GM18508 (cell line): ENCODE results near the gene IGHMBP2.

Experiments used
- ATAC-seq: cut with Tn5 transposase; IDR thresholded peaks from one replicate; pipeline ENCODE4 v1.9.1; 2021; ENCODE audit warnings: moderate number of reproducible peaks; ENCODE audit not compliant: insufficient read depth, unreplicated experiment

The IGHMBP2 gene

DNA sequence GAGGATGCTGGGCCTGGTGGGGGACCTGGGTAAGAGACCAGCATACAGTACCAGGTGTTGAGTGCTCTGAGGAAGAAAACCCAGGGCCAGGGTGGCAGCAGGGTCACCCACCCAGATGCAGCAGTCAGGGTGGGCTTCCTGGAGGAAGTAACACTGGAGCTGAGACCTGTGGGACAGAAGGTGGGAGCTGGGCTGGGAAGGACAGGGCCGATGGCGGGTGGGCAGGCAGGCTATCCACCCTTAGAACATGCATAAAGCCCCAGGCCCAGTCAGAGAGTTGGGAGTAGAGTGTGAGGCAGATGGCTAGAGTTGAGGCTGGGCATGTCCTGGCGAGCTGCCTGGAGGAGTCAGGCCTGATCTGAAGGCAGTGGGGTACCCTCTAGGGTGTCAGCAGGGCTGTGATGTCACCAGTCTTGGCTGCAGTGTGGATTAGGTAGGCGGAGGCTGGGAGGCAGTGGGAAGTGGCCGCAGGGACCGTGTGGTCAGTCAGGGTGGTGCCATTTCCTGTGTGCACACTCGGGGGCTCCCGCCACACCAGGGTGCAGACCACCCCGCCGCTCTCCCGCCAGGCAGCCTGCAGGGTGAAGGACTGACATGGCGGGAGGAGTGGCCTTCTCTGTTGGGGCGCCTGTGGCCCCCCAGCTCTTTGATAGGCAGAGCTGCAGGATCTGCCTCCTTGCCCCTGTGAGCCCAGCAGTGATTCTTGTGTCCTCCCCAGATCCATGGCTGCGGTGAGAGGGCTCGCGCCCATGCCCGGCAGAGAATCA lies 35.3 kb downstream of the IGHMBP2 start:
- no peak for ATAC-seq

DNA sequence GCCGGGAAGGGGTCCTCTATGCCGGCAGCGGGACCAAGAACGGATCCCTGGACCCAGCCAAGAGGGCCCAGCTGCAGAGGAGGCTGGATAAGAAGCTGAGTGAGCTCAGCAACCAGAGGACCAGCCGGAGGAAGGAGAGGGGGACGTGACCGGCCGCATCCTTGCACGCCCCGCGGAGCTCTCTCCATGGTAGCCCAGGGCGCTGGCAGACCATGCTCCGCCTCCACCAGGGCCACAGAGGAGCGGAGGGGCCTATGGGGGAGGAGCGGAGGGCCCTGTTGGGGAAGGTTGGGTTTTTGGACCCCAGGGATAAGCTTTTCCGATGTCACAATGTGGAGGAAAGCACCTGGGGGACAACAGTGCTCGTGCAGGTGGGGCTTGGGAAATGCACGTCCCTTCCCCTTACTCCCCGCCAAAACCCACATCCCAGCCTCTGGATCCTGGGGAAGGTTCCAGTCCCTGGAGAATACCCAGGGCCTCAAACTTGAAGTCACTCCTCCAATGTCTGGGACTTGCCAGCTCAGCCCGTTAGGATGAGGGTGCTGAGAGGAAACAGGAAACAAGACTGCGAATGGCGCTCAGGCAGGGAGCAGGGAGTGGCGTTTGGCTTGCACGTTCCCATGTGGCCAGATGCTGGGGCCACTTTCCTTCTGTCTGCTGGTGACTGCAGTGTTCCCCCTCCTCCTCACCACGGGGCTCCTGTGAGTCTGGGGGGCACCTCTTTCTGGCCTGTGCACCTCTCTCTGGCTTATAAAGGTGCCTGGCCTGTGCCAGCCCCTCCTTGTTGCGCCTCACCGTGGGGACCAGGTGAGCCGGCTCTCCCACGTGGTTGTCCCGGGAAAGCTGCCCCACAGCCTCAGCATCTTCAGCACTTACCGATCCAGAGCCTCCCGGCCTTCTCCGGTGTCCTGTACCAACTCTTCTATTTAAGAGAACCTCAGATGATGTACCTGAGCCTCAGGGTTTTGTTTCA lies 36.2 kb downstream of the IGHMBP2 start:
- no peak for ATAC-seq

DNA sequence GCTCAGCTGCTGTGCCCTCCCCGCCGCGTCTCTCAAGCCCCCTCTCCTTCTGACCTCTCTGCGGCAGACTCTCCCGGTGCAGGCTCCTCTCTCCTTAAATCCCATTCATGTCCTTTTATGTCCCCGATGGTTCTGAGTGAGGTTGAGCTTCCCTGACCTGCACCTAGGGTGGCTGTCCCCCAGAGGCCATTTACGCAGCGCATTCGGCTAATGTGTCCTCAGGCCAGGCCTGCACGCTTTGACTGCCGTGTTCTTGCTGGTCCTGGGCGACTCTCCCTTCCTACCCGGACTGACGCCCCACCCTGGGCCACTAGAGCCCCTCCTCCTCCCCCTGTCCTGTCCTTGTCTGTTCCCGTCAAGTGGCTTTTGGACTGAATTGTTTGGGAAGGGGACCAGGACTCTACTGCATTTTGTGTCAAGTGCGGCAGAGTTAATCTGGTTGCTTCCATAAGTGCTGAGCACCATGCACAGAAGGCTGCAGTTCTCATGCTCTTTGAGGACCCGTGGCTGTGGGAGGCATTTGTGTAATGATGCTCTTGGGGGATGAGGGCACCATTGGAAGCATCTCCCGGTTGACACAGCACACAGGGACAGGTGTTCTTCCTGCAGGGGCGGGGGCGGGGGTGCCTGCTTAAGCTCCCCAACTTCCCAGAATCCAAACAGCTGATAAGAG lies 37.1 kb downstream of the IGHMBP2 start:
- no peak for ATAC-seq

GRCh38 chr11:68941324-68942094 lies 37.8 kb downstream of the IGHMBP2 start:
- ATAC-seq, result no peak

GRCh38 chr11:68942095-68942620 lies 38.5 kb downstream of the IGHMBP2 start:
- ATAC-seq, result no peak

GRCh38 chr11:68942751-68943271 lies 39.1 kb downstream of the IGHMBP2 start:
- ATAC-seq, result no peak

DNA sequence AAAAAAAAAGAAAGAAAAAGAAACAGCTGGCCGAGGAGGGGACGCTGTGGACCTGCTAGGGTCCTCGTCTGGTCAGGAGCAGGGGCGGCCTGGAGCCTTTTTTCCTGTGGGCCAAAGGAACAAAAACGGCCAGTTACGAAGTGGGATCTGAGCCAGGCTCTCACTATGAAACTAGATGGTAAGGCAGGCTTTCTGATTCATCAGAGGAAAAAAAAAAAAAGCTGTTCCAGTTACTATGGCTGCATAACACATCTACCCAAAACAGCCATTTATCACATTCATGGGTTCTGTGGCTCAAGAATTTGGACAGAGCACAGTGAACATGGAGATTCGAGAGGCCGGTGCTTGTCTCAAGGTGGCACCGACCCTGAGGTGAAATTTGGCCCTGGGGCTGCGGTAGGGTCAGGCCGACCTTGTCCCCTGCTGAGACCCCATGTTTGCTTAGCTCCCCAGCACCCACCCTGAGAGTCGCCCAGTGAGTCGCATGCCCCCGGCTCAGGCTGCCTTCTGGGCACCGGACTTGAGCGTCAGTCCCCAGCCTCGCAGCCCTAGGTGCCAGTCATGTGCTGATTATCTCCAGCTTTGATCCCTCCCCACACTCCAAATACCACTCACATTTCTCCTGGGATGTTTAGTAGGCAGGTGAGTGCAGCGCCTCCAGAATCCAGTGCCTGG lies 42.9 kb downstream of the IGHMBP2 start:
- ATAC-seq, result no peak

DNA sequence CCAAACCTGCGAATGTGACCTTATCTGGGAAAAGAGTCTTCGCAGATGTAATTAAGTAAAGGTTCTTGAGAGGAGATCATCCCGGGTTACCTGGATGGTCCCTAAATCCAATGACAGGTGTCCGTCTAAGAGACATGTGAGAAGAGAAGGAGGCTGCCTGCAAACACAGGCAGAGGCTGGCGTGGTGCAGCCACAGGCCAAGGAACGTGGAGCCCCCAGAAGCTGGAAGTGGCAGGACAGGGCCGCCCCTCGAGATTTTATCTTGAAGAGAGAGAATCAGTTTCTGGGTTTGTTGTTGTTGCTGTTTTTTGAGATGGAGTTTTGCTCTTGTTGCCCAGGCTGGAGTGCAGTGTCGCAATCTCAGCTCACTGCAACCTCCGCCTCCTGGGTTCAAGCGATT lies 43.5 kb downstream of the IGHMBP2 start:
- ATAC-seq, result no peak

DNA sequence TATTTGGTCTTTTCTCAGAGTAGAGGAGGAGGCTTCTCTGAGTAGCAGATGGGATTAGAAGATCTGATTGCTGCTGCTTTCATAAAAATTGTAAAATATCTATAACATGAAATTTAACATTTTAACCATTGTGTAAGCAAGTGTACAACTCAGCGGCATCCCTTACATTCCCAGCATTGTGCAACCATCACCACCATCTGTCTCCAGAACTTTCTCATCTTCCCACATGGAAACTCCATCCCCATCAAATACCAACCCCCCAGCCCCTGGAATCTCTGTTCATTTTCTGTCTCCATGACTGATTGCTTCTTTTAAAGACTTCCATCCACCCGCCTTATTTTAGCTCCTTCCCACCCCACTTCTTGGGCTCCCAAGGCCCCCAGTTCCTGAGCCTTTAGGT lies 44.8 kb downstream of the IGHMBP2 start:
- ATAC-seq, result no peak

DNA sequence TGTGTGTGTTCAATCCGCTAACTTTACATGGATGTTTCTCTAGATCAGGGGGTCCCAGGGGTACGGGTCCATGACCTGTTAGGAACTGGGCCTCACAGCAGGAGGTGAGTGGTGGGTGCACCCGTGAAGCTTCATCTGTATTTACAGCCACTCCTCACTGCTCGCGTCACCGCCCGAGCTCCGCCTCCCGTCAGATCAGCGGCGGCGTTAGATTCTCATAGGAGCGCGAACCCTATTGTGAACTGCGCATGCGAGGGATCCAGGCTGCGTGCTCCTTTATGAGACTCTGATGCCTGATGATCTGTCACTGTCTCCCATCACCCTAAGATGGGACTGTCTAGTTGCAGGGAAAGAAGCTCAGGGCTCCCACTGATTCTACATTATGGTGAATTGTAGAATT lies 45.2 kb downstream of the IGHMBP2 start:
- ATAC-seq, result no peak

- ATAC-seq, result no peak
Measured at GRCh38 chr11:68950270-68950669, 46.6 kb downstream of the IGHMBP2 start.

DNA sequence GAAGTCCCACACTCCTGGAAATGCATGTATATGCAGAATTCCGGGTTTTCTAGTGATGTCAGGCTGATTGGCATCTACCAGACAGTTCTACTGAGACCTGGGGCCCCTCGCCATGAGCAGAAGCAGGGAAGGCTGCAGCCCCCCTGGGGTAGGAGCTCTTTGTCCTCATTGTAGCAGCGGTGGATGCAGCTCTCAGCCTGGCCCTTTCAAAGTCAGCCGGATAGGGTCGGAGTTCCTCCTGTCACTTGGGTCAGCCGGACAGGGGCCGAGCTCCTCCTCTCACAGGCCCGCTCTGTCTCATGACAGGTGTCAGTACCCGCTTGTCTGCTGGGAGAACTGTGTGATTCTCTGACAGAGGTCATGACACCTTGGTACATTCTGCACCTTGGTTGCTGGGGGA lies 47.1 kb downstream of the IGHMBP2 start:
- no peak for ATAC-seq

- ATAC-seq, result no peak
Measured at GRCh38 chr11:68954836-68955606, 51.3 kb downstream of the IGHMBP2 start.

DNA sequence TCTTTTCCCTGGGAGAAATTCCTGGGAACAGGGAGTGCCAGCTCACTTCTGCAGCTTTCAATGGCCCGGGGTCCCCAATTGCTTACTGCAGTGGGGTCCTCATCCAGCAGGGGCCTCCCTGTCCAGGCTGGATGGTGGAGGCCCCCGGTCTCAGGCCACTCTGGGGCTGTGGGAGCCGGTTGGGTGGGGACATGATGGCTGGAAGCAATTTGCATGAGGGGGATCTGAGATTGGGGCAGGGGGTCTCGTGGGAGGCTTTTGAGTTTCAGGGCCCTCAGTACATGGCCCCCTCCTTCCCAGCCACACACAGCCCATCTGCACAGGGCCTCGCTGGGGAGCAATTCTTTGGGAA lies 51.9 kb downstream of the IGHMBP2 start:
- ATAC-seq, result no peak

GRCh38 chr11:68956142-68956541 lies 52.5 kb downstream of the IGHMBP2 start:
- no peak for ATAC-seq

- no peak for ATAC-seq
Measured at GRCh38 chr11:68956547-68957254, 53.0 kb downstream of the IGHMBP2 start.

GRCh38 chr11:68958211-68958610 lies 54.5 kb downstream of the IGHMBP2 start:
- no peak for ATAC-seq
